DOHH2 (cell line): ENCODE measurements around the gene CCNL2.

Source experiments
- H3F3A ChIP-seq: fragments of 200-600 bp; sonication (generic), shearing (Covaris generic); 2 replicates; pipeline ENCODE4 v1.6.0; 2016; ENCODE audit warnings: antibody characterized with exemption, mild to moderate bottlenecking; ENCODE audit not compliant: control insufficient read depth, insufficient read depth
- H3K27ac ChIP-seq: fragments of 200-600 bp; sonication (generic); 2 replicates; pipeline ENCODE4 v1.5.1; 2014; ENCODE audit warnings: low read depth, mild to moderate bottlenecking, low read length, moderate library complexity
- H3K27me3 ChIP-seq: fragments of 200-600 bp; sonication (generic); 2 replicates; pipeline ENCODE4 v1.6.1; 2014; ENCODE audit warnings: mild to moderate bottlenecking, low read length, mixed read lengths; ENCODE audit not compliant: control insufficient read depth
- H3K36me3 ChIP-seq: fragments of 200-600 bp; sonication (generic); 2 replicates; pipeline ENCODE4 v1.6.1; 2014; ENCODE audit warnings: mild to moderate bottlenecking, low read length, moderate library complexity, mixed read lengths; ENCODE audit not compliant: control insufficient read depth
- H3K4me1 ChIP-seq: fragments of 200-600 bp; sonication (generic); 2 replicates; pipeline ENCODE4 v1.6.1; 2014; ENCODE audit warnings: mild to moderate bottlenecking, low read length, mixed read lengths; ENCODE audit not compliant: control insufficient read depth
- H3K4me2 ChIP-seq: fragments of 200-600 bp; sonication (generic); 2 replicates; pipeline ENCODE4 v1.6.0; 2014; ENCODE audit warnings: mild to moderate bottlenecking, low read length, moderate library complexity
- H3K4me3 ChIP-seq: fragments of 200-600 bp; sonication (generic); 2 replicates; pipeline ENCODE4 v1.5.1; 2014; ENCODE audit warnings: mild to moderate bottlenecking, low read length, mixed read lengths
- H3K79me2 ChIP-seq: fragments of 200-600 bp; sonication (generic); 2 replicates; pipeline ENCODE4 v1.6.1; 2014; ENCODE audit warnings: mild to moderate bottlenecking, low read length, mixed read lengths; ENCODE audit not compliant: control insufficient read depth
- H3K9me2 ChIP-seq: fragments of 200-600 bp; sonication (generic); replicated peaks from 2 replicates; pipeline ENCODE4 v1.6.1; 2014; ENCODE audit warnings: mild to moderate bottlenecking, low read length, mixed read lengths; ENCODE audit not compliant: control insufficient read depth
- H3K9me3 ChIP-seq: fragments of 200-600 bp; sonication (generic); 2 replicates; pipeline ENCODE4 v1.6.1; 2014; ENCODE audit warnings: antibody characterized with exemption, low read length, mixed read lengths; ENCODE audit not compliant: control insufficient read depth, insufficient read depth
- H4K20me1 ChIP-seq: fragments of 200-600 bp; sonication (generic); 2 replicates; pipeline ENCODE4 v1.6.0; 2014; ENCODE audit warnings: low read depth, mild to moderate bottlenecking, antibody characterized with exemption, low read length, moderate library complexity; ENCODE audit not compliant: control insufficient read depth, insufficient read depth
- EZH2phosphoT487 ChIP-seq: fragments of 200-600 bp; sonication (generic); IDR thresholded peaks from 2 replicates; pipeline ENCODE4 v1.6.1; 2017; ENCODE audit warnings: borderline replicate concordance, mild to moderate bottlenecking, antibody characterized with exemption, low read length, moderate library complexity, mixed read lengths
- TF ChIP-seq, protein P1 (sequence below): fragments of 200-600 bp; sonication (generic); IDR thresholded peaks from one replicate; pipeline ENCODE4 v1.5.1; 2014; ENCODE audit warnings: antibody characterized with exemption, mild to moderate bottlenecking, low read depth, low read length; ENCODE audit not compliant: poor library complexity, severe bottlenecking

CCNL2 gene

DNA sequence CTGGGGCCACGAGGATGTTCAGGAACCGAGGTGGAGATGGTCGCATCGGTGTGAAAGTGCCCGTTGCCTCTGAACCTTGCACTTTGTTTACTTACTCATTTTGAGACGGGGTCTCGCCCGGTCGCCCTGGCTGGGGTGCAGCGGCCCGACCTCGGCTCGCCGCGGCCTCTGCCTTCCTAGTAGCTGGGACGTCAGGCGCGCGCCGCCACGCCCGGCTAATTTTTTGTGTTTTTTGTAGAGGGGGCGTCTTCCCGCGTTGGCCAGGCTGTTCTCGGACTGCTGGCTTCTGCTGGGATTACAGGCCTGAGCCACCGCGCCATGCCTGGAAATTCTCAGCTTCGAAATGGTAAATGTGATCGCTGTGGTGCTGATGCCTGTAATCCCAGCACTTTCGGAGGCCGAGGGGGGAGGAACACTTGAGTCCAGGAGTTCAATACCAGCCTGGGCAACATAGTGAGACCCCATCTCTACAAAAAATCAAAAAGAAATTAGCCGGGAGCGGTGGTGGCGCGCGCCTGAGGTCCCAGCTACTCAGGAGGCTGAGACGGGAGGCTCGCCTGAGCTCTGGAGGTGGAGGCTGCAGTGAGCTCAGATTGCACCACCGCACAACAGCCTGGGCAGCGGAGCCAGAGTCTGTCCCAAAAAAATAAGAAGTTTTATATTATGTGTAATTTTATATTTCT lies 8.6 kb upstream of the CCNL2 start:
- peak overlapping the region; percentile 83 for H3K4me2 ChIP-seq
- peaks cover 17% of the 10 kb centered on the region for H3K4me1 ChIP-seq
- H3F3A ChIP-seq, result peaks cover 14% of the 10 kb centered on the region
- H3K79me2 ChIP-seq, result peaks cover 64% of the 10 kb centered on the region
- H3K36me3 ChIP-seq, result peaks cover 60% of the 10 kb centered on the region
- H3K9me2 ChIP-seq, result no peaks in the 10 kb centered on the region
- H3K27ac ChIP-seq, result peak overlapping the region; percentile 67
- H3K9me3 ChIP-seq, result no peaks in the 10 kb centered on the region
- H4K20me1 ChIP-seq, result peaks cover 5% of the 10 kb centered on the region; the same call in 1 of the 2 replicates
- TF ChIP-seq EZH2phosphoT487, result no peak
- TF ChIP-seq, protein P1, sequence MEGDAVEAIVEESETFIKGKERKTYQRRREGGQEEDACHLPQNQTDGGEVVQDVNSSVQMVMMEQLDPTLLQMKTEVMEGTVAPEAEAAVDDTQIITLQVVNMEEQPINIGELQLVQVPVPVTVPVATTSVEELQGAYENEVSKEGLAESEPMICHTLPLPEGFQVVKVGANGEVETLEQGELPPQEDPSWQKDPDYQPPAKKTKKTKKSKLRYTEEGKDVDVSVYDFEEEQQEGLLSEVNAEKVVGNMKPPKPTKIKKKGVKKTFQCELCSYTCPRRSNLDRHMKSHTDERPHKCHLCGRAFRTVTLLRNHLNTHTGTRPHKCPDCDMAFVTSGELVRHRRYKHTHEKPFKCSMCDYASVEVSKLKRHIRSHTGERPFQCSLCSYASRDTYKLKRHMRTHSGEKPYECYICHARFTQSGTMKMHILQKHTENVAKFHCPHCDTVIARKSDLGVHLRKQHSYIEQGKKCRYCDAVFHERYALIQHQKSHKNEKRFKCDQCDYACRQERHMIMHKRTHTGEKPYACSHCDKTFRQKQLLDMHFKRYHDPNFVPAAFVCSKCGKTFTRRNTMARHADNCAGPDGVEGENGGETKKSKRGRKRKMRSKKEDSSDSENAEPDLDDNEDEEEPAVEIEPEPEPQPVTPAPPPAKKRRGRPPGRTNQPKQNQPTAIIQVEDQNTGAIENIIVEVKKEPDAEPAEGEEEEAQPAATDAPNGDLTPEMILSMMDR, result no peak
- peak overlapping the region; percentile 93 for H3K4me3 ChIP-seq
- no peaks in the 10 kb centered on the region for H3K27me3 ChIP-seq

DNA sequence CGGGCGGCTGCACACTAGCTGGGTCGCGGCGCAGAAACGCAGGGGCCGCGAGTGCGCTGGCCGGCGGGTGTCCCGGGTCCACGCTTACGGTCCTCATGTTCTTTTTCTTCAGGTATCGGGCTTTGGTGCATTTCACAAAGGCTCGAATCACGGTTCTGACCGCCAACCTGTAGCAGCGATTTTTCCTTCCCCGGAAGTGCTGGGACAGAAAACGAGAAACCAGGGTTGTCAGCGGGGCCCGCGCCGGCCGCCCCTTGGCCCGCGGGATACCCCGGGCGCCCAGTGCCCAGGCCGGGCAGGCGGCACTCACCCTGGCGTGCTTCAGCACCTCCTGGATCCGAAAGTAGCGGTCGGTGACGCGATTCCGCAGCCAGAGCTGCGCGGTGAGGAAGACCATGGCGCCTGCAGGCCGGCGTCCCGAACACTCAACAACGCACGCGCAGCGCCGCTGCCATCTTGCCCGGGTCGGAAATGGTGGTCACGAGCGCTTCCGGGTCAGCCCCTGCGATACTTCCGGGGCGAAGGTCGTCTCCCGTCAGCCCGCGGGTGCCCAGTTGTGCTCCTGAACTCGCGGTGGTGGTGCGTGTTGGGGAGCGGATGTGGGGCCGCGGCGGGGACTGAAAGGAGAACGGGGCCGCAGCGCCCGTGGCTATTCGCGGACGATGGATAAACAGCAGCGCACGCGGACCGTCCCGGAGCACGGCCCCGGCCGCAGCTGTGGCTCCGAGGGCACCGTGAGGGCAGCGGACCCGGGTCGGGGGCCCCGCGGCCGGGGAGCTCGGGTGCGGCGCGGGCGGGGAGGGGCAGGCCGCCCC lies 7.9 kb upstream of the CCNL2 start, which contains the start of gene MRPL20:
TSS of gene MRPL20 (minus strand) at position 473 of the 815 bp plus-strand sequence. CDS start at position 397, 76 bp downstream.
- peaks cover 68% of the 10 kb centered on the region for H3K36me3 ChIP-seq
- H4K20me1 ChIP-seq, result peaks cover 9% of the 10 kb centered on the region; the same call in 1 of the 2 replicates
- H3K4me2 ChIP-seq, result peak within 1 kb of the TSS; percentile 85
- H3K79me2 ChIP-seq, result peaks cover 72% of the 10 kb centered on the region
- H3F3A ChIP-seq, result peaks cover 20% of the 10 kb centered on the region
- no peaks in the 10 kb centered on the region for H3K9me2 ChIP-seq
- no peaks in the 10 kb centered on the region for H3K27me3 ChIP-seq
- H3K4me3 ChIP-seq, result peak within 1 kb of the TSS; percentile 93
- TF ChIP-seq EZH2phosphoT487, result no peak
- TF ChIP-seq, protein P1, result no peak
- H3K27ac ChIP-seq, result peak within 1 kb of the TSS; percentile 67
- H3K9me3 ChIP-seq, result no peaks in the 10 kb centered on the region
- peaks cover 21% of the 10 kb centered on the region for H3K4me1 ChIP-seq

DNA sequence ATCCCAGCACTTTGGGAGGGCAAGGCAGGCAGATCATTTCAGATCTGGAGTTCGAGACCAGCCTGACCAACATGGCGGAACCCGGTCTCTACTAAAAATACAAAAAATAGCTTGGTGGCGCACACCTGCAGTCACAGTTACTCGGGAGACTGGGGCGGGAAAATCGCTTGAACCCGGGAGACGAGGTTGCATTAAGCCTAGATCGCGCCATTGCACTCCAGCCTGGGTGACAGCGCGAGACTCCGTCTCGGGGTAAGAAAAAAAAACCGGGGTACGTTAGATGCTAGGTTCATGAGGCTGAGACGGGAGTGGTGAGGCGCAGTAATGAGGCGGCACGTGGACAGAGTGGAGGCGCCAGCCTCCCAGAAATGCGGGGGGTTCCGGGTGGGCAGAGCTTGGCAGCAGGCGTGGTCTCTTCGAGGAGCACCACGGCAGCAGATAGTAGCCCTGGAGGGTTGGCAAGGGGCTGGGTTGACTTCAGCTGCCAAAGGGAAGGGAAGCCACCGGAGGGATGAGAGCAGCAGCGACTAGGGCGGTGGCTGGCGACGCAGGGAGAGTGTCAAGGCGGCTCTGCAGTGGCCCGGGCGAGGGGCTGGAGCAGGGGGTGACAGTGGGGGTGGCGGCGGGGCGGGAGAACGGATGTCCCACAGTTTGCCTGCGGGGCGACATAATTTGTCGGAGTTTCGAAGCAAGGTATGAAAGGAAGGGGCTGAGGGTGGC lies 7.1 kb upstream of the CCNL2 start:
- TF ChIP-seq, protein P1, result peak; percentile 10
- TF ChIP-seq EZH2phosphoT487, result no peak
- H3K4me3 ChIP-seq, result peak overlapping the region; percentile 93
- no peaks in the 10 kb centered on the region for H3K27me3 ChIP-seq
- peaks cover 9% of the 10 kb centered on the region for H4K20me1 ChIP-seq
- H3K9me3 ChIP-seq, result no peaks in the 10 kb centered on the region
- peak overlapping the region; percentile 85 for H3K4me2 ChIP-seq
- peaks cover 24% of the 10 kb centered on the region for H3F3A ChIP-seq
- peaks cover 29% of the 10 kb centered on the region for H3K4me1 ChIP-seq
- peaks cover 79% of the 10 kb centered on the region for H3K79me2 ChIP-seq
- peak overlapping the region; percentile 67 for H3K27ac ChIP-seq
- H3K36me3 ChIP-seq, result peaks cover 76% of the 10 kb centered on the region
- no peaks in the 10 kb centered on the region for H3K9me2 ChIP-seq
